ENCODE data around the gene PPP4R4. TPM values are rescaled to one million over a fixed set of nuclear protein-coding genes. Genes with fewer than 3 reads are reported as not detected.
A peak's percentile ranks its signal among the peaks of the same experiment; 100 is the strongest.

Gene PPP4R4
- total RNA-seq, 1 experiment from 2014 or later: 0.36 TPM

DNA sequence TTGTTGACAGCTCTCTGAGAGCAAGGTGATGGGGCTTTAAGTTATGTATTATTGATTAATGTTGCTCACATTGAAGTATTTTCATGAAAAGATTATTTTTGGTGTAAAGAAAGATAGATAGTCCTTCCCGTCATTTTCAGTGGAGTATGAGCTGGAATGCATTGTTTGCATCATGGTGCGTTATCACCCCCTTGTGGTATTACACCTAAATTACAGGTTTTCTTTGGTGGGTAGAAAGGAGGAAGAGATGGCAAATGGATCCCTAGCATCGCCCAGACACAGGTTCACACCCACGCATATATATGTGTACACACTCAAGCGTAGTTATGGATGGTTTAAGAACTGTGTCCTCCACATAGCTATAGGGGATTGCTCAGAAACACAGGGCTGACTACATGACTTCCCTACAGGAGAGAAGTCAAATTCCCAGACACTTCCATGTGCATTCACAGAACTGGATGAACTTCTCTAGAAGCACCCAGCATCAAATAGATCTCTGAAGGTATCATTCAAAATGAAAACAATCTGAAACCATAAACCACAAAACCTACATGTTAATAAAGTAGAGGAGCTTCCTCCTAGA lies 133.4 kb downstream of the PPP4R4 start:
- DNase-seq (ENCODE audit: low read depth): peak; percentile 10

DNA sequence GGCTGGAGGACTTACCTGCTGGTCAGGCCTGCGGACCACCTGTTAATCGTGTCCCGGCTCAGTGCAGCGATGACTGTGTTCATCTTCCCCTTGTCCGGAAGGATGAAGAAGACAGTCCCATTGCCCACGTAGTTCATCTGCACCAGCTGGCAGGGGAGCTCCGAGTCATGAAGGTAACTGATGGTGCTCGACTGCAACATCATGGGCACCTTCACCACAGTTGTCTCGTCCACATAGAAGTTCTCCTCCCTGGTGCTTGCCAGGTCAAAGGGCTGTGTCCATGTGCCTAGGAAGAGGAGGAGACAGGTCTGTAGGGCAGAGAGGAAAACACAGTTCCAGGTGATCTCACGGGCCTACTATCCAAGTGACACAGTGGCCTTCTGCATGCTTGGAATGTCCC lies 135.6 kb downstream of the PPP4R4 start:
- DNase-seq (ENCODE audit: low read depth): no peak

DNA sequence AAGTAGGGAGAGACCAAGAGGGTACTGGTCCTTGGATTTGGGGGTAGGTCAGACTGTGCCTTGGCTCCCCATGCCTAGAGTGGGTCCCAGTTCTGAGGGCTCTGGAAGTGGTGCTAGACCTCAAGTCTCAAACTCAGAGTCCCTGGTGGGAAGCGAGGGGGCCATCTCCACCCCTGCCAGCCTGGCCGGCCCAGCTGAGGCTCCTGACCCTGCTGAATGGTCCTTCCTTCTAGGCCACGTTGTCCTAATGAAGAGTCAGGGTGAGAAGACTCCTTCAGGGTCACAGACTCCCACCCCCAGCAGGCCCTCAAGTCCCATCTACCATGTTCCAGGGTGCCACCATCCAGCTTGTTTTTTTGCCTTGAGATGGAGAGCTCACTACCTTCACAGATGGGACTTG lies 136.1 kb downstream of the PPP4R4 start:
- no peak for DNase-seq (ENCODE audit: low read depth)

DNA sequence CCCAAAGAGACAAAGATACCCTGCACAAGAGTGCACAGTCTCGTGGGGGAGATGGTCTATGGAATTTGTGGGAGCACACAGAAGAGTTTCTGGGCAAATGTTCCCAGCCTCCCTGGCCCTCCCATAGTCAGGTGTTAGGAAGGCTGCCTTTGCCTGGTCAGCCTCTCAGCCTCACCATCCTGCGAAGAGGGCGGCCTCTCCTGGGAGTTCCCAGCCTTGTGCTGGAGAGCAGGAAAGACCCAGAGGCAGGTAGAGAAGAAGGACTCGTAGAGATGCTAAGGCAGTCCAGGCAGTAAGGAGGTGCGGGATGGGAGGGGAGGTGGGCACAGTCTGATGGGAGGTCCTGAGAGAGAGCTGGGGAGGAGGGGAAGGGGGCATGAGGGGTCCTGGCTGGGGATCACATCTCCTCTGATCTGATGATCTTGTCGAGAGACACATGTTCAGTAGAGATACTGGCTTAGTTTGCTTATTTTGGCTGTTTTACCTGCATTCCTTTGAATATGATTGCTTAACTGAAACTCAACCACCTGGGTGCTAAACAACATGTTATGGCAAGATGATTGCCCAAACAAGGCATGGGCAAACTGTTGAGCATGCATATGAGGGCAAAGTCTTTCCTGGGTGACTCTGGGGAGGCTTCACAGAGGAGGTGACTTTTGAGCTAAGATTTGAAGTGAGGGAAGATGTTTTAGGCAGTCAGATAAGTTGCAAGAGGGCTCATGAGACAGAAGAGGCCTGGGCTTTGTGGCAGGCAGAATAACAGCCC lies 138.5 kb downstream of the PPP4R4 start:
- DNase-seq (ENCODE audit: low read depth): no peak

DNA sequence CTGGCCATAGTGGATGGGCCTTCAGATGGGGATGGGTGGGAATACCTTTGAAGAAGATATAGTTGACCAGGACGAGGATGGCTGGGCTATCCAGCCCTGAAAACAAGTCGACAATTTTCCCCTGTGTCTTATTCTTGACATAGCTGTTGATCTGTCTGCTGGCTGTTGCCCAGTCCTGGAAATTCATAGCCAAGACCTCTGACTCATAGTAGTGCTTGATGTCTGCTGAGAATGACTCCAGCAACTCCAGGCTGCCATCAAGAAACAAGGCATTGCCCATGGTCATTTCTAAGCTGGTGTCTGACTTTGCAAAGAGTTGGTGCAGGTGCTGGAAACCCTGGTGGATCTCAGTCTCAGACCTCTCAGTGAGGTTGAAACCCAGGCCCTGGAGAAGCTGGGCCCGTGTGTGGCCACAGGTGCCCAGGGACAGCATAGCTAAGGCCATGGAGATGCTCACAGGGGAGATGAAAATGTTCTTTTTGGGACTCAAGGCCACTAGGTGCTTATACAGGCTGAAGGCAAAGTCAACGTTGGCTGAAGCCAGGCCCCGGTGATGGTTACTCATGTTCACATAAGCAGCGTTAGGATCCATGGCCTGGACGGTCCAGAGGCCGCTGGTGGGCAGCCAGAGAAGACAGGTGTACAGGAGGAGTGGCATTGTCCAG lies 140.0 kb downstream of the PPP4R4 start:
- DNase-seq (ENCODE audit: low read depth): peak; percentile 34

DNA sequence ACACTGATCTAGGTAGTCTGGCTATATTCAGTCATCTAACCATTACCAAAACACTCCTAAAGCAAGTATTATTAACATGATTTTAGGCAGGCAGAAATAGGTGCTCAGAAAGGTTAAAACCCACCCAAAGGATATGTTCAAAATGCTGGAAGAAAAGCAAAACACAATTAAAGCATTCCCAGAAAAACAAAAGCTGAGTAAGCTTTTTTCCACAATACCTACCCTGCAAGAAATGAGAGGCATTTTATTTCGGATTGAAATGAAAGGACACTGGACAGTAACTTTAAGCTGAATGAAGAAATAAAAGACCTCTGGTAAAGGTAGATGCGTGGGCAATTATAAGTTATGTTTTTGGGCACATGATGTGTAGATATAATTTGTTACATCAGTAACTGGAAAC lies 140.8 kb downstream of the PPP4R4 start:
- DNase-seq (ENCODE audit: low read depth): no peak

DNA sequence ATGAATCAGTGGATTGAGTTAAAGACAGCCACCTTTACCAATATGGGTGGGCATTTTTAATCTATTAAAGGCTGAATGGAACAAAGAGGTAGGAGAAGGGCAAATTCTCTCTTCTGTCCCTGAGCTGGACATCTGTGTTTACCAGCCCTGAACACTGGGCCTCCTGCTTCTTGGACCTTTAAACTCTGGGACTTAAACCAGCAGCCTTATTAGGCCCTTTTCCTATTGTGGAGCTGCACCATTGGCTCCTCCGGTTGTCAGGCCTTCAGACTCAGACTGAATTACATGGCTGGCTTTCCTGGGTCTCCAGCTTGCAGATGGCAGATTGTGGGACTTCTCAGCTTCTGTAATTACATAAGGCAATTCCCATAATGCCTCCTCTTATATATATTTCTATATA lies 142.6 kb downstream of the PPP4R4 start:
- DNase-seq (ENCODE audit: low read depth): no peak

DNA sequence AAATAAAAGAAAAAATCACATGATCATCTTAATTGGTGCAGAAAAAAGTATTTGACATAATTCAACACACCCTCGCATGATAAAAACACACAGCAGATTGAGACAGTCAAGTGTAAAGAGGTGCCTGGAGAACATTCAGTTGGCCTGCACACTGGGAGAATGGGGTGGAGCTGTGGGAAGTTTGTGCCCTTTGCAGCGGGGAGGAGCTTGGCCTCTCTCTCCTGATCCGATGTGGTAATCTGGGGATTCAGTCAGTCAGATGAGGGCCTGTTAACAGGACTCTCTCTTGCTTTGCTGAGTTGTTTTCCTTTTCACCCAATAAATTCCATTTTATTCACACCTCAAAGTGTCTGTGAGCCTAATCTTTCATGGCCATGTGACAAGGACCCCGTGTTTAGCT lies 143.1 kb downstream of the PPP4R4 start:
- DNase-seq (ENCODE audit: low read depth): no peak

DNA sequence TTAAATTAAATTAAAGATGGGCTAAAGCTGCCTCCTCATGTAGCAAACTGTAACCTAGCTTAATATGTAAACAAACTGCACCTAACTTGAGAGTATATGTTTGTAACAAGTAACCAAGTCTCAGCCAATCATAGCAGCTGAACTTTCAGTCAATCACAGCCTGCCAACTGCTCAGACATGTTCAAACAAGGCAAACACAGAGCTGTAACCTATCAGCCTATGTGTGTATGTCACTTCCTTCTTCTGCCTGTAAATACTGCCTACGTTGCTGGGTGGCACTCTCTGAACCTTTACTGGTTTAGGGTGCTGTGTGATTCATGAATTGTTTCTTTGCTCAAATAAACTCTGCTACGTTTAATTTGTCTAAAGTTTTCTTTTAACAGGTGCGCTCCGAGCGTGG lies 146.1 kb downstream of the PPP4R4 start:
- no peak for DNase-seq (ENCODE audit: low read depth)

DNA sequence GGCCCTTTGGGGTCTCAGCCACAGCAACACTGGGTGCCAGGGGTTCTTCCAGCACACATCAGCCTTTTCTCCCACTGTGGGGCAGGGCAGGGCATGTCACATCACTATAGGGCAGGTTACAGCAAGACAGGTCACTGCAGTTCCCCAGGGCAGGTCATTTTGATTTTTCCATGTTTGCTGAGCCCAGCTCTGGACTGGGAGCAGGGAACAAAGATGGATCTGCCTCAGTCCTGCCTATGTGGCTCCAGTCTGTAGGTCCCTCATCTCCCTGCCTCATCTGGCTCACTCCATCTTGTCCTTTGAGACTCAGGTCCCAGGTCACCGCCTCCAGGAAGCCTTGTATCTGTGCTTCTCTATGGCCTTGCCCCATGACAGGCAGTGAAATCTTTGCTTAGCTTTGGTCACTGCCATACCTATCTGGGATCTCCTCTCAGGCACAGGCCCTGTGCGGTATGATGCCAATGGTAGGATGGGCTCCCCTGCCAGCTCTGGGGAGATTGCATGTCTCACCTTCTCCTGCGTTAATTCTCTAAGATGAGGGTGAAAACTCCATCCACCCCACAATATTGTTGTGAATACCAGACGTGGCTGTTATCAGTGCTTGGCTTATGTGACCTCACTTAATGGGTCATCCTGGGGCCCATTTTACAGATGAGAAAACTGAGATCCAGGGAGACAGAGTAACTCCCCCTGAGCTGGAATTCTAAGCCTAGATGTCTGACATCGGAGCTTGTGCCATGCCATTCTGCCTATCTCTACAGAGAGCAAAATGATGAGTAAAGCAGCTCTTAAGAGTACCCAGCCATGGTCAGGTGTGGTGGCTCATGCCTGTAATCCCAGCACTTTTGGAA lies 147.5 kb downstream of the PPP4R4 start:
- no peak for DNase-seq (ENCODE audit: low read depth)

DNA sequence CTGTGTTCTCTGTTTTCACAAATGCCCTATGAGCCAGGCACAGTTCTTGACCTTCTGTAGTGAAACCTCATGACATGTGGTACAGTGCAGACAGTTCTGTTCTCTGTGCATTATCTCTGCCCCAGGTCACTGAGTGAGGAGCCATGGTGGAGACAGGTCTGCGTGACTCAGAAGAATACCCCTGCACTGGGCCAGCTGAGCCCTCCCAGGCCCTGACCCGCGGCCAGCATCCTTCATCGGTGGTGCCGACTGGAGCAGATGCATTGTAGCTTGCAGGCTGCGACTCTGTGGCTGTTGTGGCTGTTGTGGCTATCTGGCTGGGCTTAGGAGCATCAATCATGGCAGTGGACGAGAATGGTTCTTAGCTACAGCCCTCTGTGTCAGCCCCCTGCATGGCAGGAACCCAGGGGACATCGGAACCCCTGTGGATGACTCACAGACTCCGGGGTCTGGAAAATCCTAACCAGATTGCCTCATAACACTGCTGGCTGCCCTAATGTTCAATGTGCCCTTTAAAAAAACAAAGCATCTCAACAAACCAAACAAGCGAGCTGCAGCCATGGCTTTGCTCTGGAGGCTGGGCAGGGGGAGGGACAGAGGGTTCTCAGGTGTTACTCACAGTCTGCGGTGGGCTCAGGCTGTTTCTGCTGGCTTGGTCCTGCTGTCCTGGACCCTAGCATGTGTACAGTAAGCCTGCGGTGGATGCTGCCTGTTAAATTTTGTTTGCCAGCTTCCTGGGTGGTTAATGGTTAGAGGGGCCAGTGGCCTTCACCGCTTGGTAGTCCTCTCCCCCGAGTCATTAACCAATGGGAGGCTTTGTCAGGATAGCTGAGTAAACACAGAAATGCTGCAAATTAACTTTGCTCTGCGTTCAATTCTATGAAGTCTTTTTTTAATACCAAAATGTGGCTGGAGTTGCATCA lies 148.8 kb downstream of the PPP4R4 start, which contains the start of gene SERPINA6:
Gene SERPINA6, minus strand, starts transcription at position 689 of the 923 bp plus-strand sequence. CDS start 8,688 bp downstream, outside the sequence.
- DNase-seq (ENCODE audit: low read depth): peak; percentile 87

DNA sequence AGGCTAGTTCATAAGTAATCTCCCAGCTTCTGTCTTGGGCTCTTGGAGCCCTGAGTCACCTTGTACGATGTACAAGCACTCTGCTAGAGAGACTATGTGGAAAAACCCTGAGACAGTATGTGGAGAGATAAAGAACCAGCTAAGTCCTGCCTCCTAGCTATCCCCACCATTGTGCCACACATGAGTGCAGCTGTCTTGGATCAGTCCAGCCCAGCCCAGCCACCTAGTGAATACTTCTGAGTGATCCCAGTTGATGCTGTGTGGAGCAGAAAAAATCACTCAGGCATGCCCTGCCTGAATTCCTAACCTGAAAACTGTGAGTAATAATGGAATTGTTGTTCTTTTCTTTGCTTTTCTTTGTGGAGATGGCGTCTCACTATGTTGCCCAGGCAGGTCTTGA lies 154.1 kb downstream of the PPP4R4 start:
- no peak for DNase-seq (ENCODE audit: low read depth)

Other genes starting within 250 kb of the PPP4R4 start
- gene FAM181A, start 247.0 kb upstream of the PPP4R4 start, total RNA-seq (2014; rRNA removed; shearing (Covaris generic)): not detected in 2 replicates
- gene ASB2, start 197.8 kb upstream of the PPP4R4 start, total RNA-seq (2014; rRNA removed; shearing (Covaris generic)): 0.36 and 0.78 TPM in 2 replicates
- not detected in 2 replicates for gene CCDC197, start 177.0 kb upstream of the PPP4R4 start, total RNA-seq (2014; rRNA removed; shearing (Covaris generic))
- gene OTUB2, start 148.0 kb upstream of the PPP4R4 start, total RNA-seq (2014; rRNA removed; shearing (Covaris generic)): 1.5 and 1.6 TPM in 2 replicates
- 115 and 151 TPM in 2 replicates for gene DDX24, start 93.1 kb upstream of the PPP4R4 start, total RNA-seq (2014; rRNA removed; shearing (Covaris generic))
- 8.9 and 20.8 TPM in 2 replicates for gene IFI27L1, start 93.0 kb upstream of the PPP4R4 start, total RNA-seq (2014; rRNA removed; shearing (Covaris generic))
- 11.3 and 28.8 TPM in 2 replicates for gene IFI27, start 63.6 kb upstream of the PPP4R4 start, total RNA-seq (2014; rRNA removed; shearing (Covaris generic))
- 190 and 212 TPM in 2 replicates for gene IFI27L2, start 44.7 kb upstream of the PPP4R4 start, total RNA-seq (2014; rRNA removed; shearing (Covaris generic))
- not detected in 2 replicates for gene SERPINA10, start 118.9 kb downstream of the PPP4R4 start, total RNA-seq (2014; rRNA removed; shearing (Covaris generic))
- 1.4 and 2.1 TPM in 2 replicates for gene SERPINA6, start 149.0 kb downstream of the PPP4R4 start, total RNA-seq (2014; rRNA removed; shearing (Covaris generic))
- not detected in 2 replicates for gene SERPINA2, start 192.4 kb downstream of the PPP4R4 start, total RNA-seq (2014; rRNA removed; shearing (Covaris generic))
- gene SERPINA1, start 214.3 kb downstream of the PPP4R4 start, total RNA-seq (2014; rRNA removed; shearing (Covaris generic)): 0.12 and 0.78 TPM in 2 replicates